Fibroblast of the conjunctiva (primary cell): ENCODE data around the gene NARF.
"Not testable (repeated sequence)": the region's sequence is repeated elsewhere in the genome, so short reads cannot be mapped to it uniquely, and the experiment has no call there.

ENCODE experiments used
- DNase-seq: peaks from one replicate; pipeline ENCODE4 v3.0.0-alpha.2; 2010; ENCODE audit warnings: low read depth

The NARF gene

GRCh38 chr17:82539076-82539475, 80.5 kb downstream of the NARF start:
- not testable (repeated sequence) for DNase-seq
